SK-N-SH (cell line): ENCODE results near the gene SH3BGRL3. TPM values are rescaled to one million over a fixed set of nuclear protein-coding genes. Genes with fewer than 3 reads are reported as not detected.

Source experiments
- CTCF ChIA-PET: fragments of 300-600, 350-600 bp; formaldehyde crosslinking; extraction: SDS; loops from one replicate; lab custom pipeline; 2021; lab: Yijun Ruan, JAX
- POLR2A ChIA-PET: fragments of 350-600 bp; sonication (Branson Sonifier 250); formaldehyde crosslinking; extraction: SDS; loops from one replicate; lab custom pipeline; 2020; ENCODE audit warnings: antibody characterized with exemption, inconsistent platforms; lab: Yijun Ruan, JAX
- DNase-seq: peaks from one replicate; pipeline ENCODE4 v3.0.0; 2012
- H2AFZ ChIP-seq: fragments of 200-600 bp; sonication (generic); 2 replicates; pipeline ENCODE4 v1.8.1; 2016; ENCODE audit warnings: antibody characterized with exemption, mild to moderate bottlenecking, low read depth
- H3F3A ChIP-seq: fragments of 200-600 bp; sonication (generic); replicated peaks from 2 replicates; pipeline ENCODE3; 2016; ENCODE audit warnings: antibody characterized with exemption, mild to moderate bottlenecking; ENCODE audit not compliant: insufficient read depth
- H3K27ac ChIP-seq, 2 experiments: fragments of 200-500 bp in 1 of 2; fragments of 200-600 bp in 1 of 2; sonication (Bioruptor generic) in 1 of 2; sonication (generic), shearing (Covaris generic) in 1 of 2; 2 replicates each; pipeline versions ENCODE4 v1.5.1 to v1.6.1; 2014 to 2016; ENCODE audit warnings: low read depth in 2 of 2, inconsistent platforms in 1 of 2, low read length in 1 of 2, mild to moderate bottlenecking in 1 of 2, mixed read lengths in 1 of 2
- H3K27me3 ChIP-seq: fragments of 200-600 bp; sonication (generic), shearing (Covaris generic); 2 replicates; pipeline ENCODE4 v1.6.1; 2016; ENCODE audit warnings: mixed run types; ENCODE audit not compliant: insufficient read depth
- H3K36me3 ChIP-seq, 2 experiments: fragments of 200-500 bp in 1 of 2; fragments of 200-600 bp in 1 of 2; sonication (Bioruptor generic) in 1 of 2; sonication (generic) in 1 of 2; replicated peaks in 1 of 2; 2 replicates each; pipeline versions ENCODE3 to v1.5.1; 2014 to 2016; ENCODE audit warnings: low read length in 1 of 2, mild to moderate bottlenecking in 1 of 2; ENCODE audit not compliant: insufficient read depth in 2 of 2, control insufficient read depth in 1 of 2
- H3K4me1 ChIP-seq, 2 experiments: fragments of 200-500 bp in 1 of 2; fragments of 200-600 bp in 1 of 2; sonication (Bioruptor generic) in 1 of 2; sonication (generic), shearing (Covaris generic) in 1 of 2; 2 replicates each; pipeline versions ENCODE4 v1.5.1 to v1.6.1; 2014 to 2016; ENCODE audit warnings: low read depth in 1 of 2, low read length in 1 of 2, mixed run types in 1 of 2; ENCODE audit not compliant: insufficient read depth in 2 of 2, control insufficient read depth in 1 of 2
- H3K4me2 ChIP-seq: fragments of 200-600 bp; sonication (generic), shearing (Covaris generic); 2 replicates; pipeline ENCODE4 v1.6.1; 2017; ENCODE audit warnings: mixed run types
- H3K4me3 ChIP-seq, 2 experiments: fragments of 200-500 bp in 1 of 2; fragments of 200-600 bp in 1 of 2; sonication (Bioruptor generic) in 1 of 2; sonication (generic), shearing (Covaris generic) in 1 of 2; 2 replicates each; pipeline versions ENCODE4 v1.5.1 to v1.8.1; 2014 to 2016; ENCODE audit warnings: low read depth in 2 of 2, inconsistent platforms in 1 of 2, low read length in 1 of 2, mild to moderate bottlenecking in 1 of 2, mixed read lengths in 1 of 2, moderate library complexity in 1 of 2
- H3K79me2 ChIP-seq: fragments of 200-600 bp; sonication (generic); 2 replicates; pipeline ENCODE4 v1.8.1; 2017; ENCODE audit warnings: mild to moderate bottlenecking; ENCODE audit not compliant: insufficient read depth
- H3K9ac ChIP-seq: fragments of 200-600 bp; sonication (generic); 2 replicates; pipeline ENCODE4 v1.6.1; 2017; ENCODE audit warnings: mixed run types
- H3K9me2 ChIP-seq: fragments of 200-600 bp; sonication (generic); 2 replicates; pipeline ENCODE4 v1.6.1; 2017; ENCODE audit warnings: mixed run types
- H3K9me3 ChIP-seq: fragments of 200-600 bp; sonication (generic); 2 replicates; pipeline ENCODE4 v1.6.1; 2017; ENCODE audit warnings: mixed run types, mild to moderate bottlenecking, moderate library complexity
- H4K20me1 ChIP-seq: fragments of 200-600 bp; sonication (generic); 2 replicates; pipeline ENCODE4 v1.6.1; 2017; ENCODE audit warnings: mild to moderate bottlenecking, mixed run types; ENCODE audit not compliant: insufficient read depth
- CHD2 ChIP-seq: fragments of 150-350 bp; IDR thresholded peaks from 2 replicates; pipeline ENCODE4 v1.6.1; 2018; ENCODE audit warnings: low read length; ENCODE audit not compliant: partially characterized antibody
- ELF1 ChIP-seq: IDR thresholded peaks from 2 replicates; pipeline ENCODE4 v1.4.0; 2012
- EZH2phosphoT487 ChIP-seq: fragments of 200-600 bp; sonication (generic); IDR thresholded peaks from 2 replicates; pipeline ENCODE4 v1.6.1; 2017; ENCODE audit warnings: low read depth, mixed run types, mild to moderate bottlenecking, antibody characterized with exemption, moderate library complexity, borderline replicate concordance
- FOSL2 ChIP-seq: IDR thresholded peaks from 2 replicates; pipeline ENCODE4 v1.4.0; 2012; ENCODE audit warnings: low read depth, mild to moderate bottlenecking, moderate library complexity, borderline replicate concordance
- FOXM1 ChIP-seq: IDR thresholded peaks from 2 replicates; pipeline ENCODE4 v1.4.0; 2012; ENCODE audit warnings: low read depth, mild to moderate bottlenecking
- GABPA ChIP-seq: IDR thresholded peaks from 2 replicates; pipeline ENCODE4 v1.4.0; 2012; ENCODE audit warnings: low read depth, mild to moderate bottlenecking
- JUND ChIP-seq: IDR thresholded peaks from 2 replicates; pipeline ENCODE4 v1.4.0; 2012
- MAX ChIP-seq: IDR thresholded peaks from 2 replicates; pipeline ENCODE4 v1.4.0; 2012; ENCODE audit warnings: low read depth
- MEF2A ChIP-seq: IDR thresholded peaks from 2 replicates; pipeline ENCODE4 v1.4.0; 2012; ENCODE audit warnings: low read depth, borderline replicate concordance
- MXI1 ChIP-seq: IDR thresholded peaks from 2 replicates; pipeline ENCODE4 v1.6.1; 2012; ENCODE audit warnings: mild to moderate bottlenecking, low read depth, low read length, improper control_type of control experiment
- NRF1 ChIP-seq: IDR thresholded peaks from 2 replicates; pipeline ENCODE4 v1.6.1; 2012; ENCODE audit warnings: low read depth, mild to moderate bottlenecking, low read length
- POLR2AphosphoS5 ChIP-seq: IDR thresholded peaks from 2 replicates; pipeline ENCODE4 v1.6.1; 2012; ENCODE audit warnings: low read depth, low read length
- REST ChIP-seq: IDR thresholded peaks from 2 replicates; pipeline ENCODE4 v1.6.1; 2012; ENCODE audit warnings: mild to moderate bottlenecking, low read depth, low read length, moderate library complexity
- RFX5 ChIP-seq: IDR thresholded peaks from 2 replicates; pipeline ENCODE4 v1.6.1; 2012; ENCODE audit warnings: mild to moderate bottlenecking, improper control_type of control experiment, low read length
- RXRA ChIP-seq: IDR thresholded peaks from 2 replicates; pipeline ENCODE4 v1.4.0; 2012; ENCODE audit warnings: low read depth, mild to moderate bottlenecking, borderline replicate concordance
- TAF1 ChIP-seq: IDR thresholded peaks from 2 replicates; pipeline ENCODE4 v1.6.1; 2012; ENCODE audit warnings: low read depth, mild to moderate bottlenecking, low read length, moderate library complexity, borderline replicate concordance
- TCF12 ChIP-seq: IDR thresholded peaks from 2 replicates; pipeline ENCODE4 v1.4.0; 2012
- TEAD4 ChIP-seq: IDR thresholded peaks from 2 replicates; pipeline ENCODE4 v1.4.0; 2012; ENCODE audit warnings: mild to moderate bottlenecking, borderline replicate concordance; ENCODE audit not compliant: insufficient read depth
- WGBS: methylation state at CpG from one replicate; pipeline ENCODE4 v1.1.6; 2017; ENCODE audit warnings: low lambda C conversion rate; 5-methylcytosine and 5-hydroxymethylcytosine counted together
- polyA plus RNA-seq, 3 experiments: library from polyadenylated mRNA; depleted of rRNA; stranded (reverse); fragments of >200 nt; gene quantifications; 2 replicates each; pipeline ENCODE4 v1.2.3, GENCODE V29; 2012
- TF ChIP-seq, protein P1 (sequence below): fragments of 200-600 bp; sonication (generic); IDR thresholded peaks from 2 replicates; pipeline ENCODE4 v1.6.1; 2017; ENCODE audit warnings: antibody characterized with exemption, mild to moderate bottlenecking, moderate library complexity

The SH3BGRL3 gene
- polyA plus RNA-seq, 1 of the 3 experiments (the other 2 are of a cell fraction) = 202 TPM

DNA sequence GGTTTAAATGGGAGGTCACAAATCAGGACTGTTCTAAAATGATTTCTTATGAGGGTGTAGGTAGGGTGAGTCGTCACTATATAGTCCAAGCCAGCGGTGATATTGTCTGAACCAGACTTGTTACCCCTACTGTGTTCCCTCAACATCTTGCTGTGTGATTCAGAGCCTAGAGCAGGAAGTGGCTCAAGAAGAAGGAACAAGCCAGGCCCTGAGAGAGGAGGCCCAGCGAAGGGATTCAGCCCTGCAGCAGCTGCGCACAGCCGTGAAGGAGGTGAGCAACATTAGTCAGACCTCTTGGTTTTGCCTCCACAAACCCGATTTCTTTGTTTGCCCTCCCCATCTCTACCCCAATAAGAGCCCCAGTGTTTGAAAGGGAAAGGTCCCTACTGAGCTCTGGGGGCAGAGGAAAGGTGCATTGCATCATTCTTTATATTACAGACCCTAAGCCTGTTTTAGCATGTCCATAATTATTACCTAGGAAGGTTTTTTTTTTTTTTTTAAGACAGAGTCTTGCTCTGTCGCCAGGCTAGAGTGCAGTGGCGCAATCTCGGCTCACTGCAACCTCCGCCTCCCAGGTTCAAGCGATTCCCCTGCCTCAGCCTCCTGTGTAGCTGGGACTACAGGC lies 5.0 kb upstream of the SH3BGRL3 start:
- Histone ChIP-seq H3K4me1 (peaks cover 20 to 44% of the 10 kb centered on the region in 2 experiments; a peak in 3 of 4 replicates), H3F3A (peaks cover 51% of the 10 kb centered on the region), H3K9me3 (no peaks in the 10 kb centered on the region), H3K27me3 (no peaks in the 10 kb centered on the region), H3K27ac (peak overlapping the region; percentile 2 to 87; a peak in 2 of 4 replicates), H3K36me3 (peaks cover 17 to 42% of the 10 kb centered on the region in 2 experiments), H3K79me2 (peaks cover 8% of the 10 kb centered on the region), H2AFZ (no peak overlapping the region; the same call in 1 of the 2 replicates), H4K20me1 (no peaks in the 10 kb centered on the region), H3K4me3 (no peak overlapping the region), H3K4me2 (peak overlapping the region; percentile 74; the same call in 1 of the 2 replicates), H3K9ac (no peak overlapping the region), H3K9me2 (no peaks in the 10 kb centered on the region)
- DNase-seq = no peak
- ChIA-PET CTCF (interaction anchor here (1.0 to 9.5 kb wide), 26 partner anchors 8 to 170 kb away, joined by 3 to 204 read pairs (median 6); partner anchors contain the start of genes C1orf232, CD52, CEP85 and UBXN11), POLR2A (no interaction called here)
- 86% methylated on average over 11 of the region's 11 CpGs for WGBS
- no peak for TF ChIP-seq FOXM1
- no peak for TF ChIP-seq REST
- TF ChIP-seq NRF1 = no peak
- TF ChIP-seq TAF1 = no peak
- TF ChIP-seq MAX = no peak
- no peak for TF ChIP-seq RFX5
- TF ChIP-seq GABPA = no peak
- TF ChIP-seq, protein P1, sequence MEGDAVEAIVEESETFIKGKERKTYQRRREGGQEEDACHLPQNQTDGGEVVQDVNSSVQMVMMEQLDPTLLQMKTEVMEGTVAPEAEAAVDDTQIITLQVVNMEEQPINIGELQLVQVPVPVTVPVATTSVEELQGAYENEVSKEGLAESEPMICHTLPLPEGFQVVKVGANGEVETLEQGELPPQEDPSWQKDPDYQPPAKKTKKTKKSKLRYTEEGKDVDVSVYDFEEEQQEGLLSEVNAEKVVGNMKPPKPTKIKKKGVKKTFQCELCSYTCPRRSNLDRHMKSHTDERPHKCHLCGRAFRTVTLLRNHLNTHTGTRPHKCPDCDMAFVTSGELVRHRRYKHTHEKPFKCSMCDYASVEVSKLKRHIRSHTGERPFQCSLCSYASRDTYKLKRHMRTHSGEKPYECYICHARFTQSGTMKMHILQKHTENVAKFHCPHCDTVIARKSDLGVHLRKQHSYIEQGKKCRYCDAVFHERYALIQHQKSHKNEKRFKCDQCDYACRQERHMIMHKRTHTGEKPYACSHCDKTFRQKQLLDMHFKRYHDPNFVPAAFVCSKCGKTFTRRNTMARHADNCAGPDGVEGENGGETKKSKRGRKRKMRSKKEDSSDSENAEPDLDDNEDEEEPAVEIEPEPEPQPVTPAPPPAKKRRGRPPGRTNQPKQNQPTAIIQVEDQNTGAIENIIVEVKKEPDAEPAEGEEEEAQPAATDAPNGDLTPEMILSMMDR = no peak
- TF ChIP-seq POLR2AphosphoS5 = no peak
- no peak for TF ChIP-seq EZH2phosphoT487
- no peak for TF ChIP-seq FOSL2
- no peak for TF ChIP-seq ELF1
- no peak for TF ChIP-seq JUND
- no peak for TF ChIP-seq RXRA
- no peak for TF ChIP-seq TCF12
- TF ChIP-seq CHD2 = no peak
- no peak for TF ChIP-seq MEF2A
- no peak for TF ChIP-seq MXI1
- no peak for TF ChIP-seq TEAD4
